Stimulated activated CD8-positive, alpha-beta memory T cell treated with anti-CD3 and anti-CD28 coated beads, Interleukin-2, amount 100 ng/mL, for 48 hours (primary cell): ENCODE data around the gene TNFAIP6.

Source experiments
- DNase-seq, 2 donors: peaks; one replicate each; pipeline ENCODE4 v3.0.0-alpha.2; 2020; ENCODE audit warnings: low read depth in 2 of 2

Gene TNFAIP6

DNA sequence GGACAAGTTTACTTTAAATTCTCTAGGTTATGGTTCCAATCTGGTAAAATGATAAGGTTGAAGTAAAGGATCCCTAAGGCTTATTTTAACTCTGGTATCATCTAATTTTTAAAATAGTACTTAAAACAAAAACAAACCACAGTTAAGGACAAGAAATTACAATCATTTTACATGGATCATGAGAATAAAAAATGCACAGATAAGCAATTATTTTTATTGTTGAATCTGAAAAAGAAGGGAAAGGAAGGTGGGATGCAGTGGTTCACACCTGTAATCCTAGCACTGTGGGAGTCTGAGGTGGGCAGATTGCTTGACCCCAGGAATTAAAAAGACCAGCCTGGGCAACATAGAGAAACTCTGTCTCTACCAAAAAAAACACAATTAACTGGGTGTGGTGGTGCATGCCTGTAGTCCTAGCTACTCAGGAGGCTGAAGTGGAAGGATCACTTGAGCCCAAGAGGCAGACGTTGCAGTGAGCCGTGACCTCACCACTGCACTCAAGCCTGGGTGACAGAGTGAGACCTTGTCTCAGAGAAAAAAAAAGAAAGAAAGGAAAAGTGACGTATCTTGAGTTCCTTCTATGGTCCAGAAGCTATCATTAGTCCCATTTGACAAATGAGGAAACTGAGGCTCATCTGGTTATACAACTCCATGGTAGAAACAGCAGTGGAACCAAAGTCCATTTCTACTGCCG, 2.5 kb downstream of the TNFAIP6 start:
- DNase-seq: no peak

DNA sequence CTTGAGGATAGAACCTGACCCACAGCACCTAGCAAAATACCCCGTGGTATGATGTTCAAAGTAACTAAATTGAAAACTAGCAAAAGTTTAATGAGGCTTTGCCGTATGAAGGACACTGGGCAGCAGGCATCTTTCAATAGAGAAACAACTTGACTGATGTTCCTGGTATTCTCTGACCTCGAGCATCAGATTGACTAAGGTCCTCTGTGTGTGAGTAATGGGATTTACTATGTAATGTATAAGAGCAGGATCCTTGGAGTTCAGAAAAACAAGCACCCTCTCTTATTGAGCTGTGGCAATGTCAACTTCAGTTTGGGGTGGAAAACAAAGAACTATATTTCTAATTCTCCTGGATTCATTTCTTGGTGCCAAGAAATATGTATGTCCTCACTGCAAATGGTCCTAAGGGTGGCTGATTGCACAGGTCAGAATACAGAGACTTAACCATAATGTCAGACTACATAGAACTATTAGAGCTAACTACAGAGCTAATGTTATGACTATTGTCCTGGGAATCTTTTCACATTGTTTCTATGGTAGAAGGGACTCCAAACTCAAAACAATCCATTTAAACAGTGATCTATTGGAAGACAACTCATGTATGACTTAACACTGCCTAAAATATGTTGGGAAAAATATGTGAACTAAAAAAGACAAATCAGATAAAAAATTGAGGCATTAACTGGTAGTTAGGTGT, 4.4 kb downstream of the TNFAIP6 start:
- DNase-seq: no peak

DNA sequence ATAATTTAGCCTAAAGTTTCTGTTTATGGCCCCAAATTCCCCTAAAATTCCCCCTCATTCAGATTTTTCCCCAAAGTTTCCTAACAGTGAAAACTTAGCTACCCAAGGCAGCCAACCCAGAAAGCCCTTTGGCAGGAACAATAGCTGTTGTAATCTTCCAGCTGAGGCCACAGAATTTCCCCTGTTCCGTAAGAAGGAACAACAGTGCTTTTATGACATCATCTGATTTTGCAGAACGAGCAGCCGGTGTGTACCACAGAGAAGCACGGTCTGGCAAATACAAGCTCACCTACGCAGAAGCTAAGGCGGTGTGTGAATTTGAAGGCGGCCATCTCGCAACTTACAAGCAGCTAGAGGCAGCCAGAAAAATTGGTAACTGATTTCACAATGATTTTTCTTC, 6.3 kb downstream of the TNFAIP6 start:
- DNase-seq: no peak

DNA sequence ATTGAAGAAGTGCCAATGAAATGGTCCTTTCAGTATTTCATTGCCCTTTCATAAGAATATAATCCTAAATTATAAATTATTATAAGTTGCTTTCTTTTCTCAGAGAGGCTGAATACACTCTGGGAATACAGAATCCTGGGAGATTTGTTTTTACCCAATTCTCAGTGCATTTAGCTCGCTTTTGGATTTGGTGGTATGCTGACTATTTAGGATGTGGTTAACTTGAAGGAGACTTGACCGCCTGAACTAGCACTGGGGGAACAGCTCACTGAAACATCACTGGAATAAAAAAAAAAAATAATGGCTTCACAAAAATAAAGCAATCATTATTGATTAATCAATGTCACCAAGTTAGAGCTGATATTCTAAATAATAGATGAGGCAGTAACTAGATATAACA, 10.2 kb downstream of the TNFAIP6 start:
- no peak for DNase-seq

DNA sequence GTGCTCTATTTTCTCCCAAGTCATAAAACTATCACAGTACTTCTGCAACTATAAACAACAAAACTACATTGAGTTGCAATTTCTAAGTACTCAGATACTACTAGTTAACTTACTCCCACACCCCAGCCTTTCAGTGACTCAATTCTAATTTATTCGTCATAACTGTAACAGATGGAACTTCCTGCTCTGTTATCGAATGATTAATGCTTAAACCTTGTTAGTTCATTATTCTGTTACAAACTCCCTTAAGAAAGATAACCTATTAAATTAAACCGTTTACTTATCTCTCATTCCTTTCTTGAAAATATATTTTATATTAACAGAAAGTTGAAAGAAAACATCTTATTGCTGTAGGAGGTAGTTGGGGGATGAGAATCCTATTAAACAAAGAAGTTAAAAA, 17.0 kb downstream of the TNFAIP6 start:
- no peak for DNase-seq

GRCh38 chr2:151379169-151379568, 21.8 kb downstream of the TNFAIP6 start:
- no peak for DNase-seq

DNA sequence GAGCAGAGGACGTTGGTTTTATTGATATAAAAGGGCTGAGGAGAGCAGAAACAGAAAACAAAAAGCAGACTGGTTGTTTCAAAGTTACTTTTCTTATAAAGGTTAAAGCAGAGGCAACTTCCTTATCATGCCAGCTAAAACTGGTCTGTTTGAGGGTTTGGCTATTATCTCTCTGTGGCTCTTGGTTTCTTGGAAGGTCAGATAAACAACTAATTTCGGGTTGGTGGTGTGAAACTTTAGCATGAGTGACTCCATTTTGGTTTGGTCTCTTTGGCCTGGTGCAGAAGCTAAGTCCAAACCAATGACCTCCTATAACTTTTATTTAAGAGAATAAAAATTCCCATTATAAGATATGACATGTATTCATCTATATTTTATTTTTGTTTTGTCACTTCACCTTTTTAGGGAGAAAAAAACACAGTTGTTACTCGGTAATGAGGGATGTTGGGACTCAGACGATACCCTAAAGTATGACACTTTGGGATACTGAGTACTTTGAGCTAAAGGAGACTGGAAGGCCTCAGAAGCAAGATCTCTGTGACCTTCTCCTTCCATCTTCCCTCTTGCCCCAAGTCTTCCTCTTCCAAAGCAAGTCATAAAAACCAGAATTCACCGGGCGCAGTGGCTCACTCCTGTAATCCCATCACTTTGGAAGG, 23.3 kb downstream of the TNFAIP6 start:
- DNase-seq: no peak

DNA sequence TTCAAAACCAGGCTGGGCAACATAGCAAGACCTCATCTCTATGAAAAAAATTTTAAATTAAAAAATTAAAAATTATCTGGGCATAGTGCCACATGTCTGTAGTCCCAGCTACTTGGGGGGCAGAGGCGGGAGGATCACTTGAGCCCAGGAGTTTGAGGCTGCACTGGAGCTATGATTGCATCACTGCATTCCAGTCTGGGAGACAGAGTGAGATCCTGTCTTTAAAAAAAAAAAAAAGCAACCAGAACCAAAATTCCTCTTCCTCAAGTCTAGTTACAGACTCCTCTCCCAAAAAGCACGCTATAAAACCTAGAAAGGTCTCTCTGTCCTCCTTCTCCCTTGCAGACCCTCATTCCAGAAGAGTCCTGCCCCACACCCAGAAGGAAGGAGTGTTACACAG, 23.9 kb downstream of the TNFAIP6 start:
- no peak for DNase-seq

DNA sequence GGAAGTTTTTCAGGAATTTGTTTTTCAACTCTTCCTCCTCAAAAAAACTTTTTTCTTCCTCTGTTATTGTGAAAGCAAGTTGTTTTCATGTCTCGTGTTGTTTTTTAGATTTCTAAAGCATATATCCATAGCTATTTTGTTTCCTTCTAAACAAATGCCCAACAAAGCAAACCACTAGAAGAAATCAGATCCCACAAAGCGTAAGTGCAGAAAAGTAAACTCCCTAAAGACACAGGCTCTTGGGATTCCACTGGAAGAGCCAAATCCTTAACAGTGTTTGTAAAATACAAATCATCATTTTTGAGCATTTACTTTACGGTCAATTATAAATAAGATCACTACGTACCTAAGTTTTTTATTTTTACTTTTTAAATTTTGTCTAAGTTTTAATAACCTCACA, 30.6 kb downstream of the TNFAIP6 start:
- no peak for DNase-seq

DNA sequence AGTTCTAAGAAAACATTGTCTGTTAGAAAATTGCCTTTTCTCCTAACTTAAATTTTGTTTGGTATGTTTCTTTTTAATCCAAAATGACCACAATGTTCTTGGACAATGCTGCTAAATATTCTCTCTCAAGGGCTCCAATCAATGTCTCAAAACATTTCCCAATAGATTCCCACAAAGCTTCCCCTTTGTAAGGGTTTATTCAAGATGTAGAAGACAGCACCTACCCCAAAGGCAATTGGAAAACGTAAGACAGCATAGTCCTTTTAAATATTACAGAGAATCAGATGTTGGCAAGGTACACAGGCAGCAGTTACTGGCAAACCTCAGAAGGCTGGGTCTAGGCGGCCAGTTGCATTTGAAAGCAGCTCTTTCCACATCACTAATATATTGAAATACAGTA, 34.0 kb downstream of the TNFAIP6 start:
- no peak for DNase-seq

GRCh38 chr2:151394509-151394908, 37.1 kb downstream of the TNFAIP6 start:
- no peak for DNase-seq

DNA sequence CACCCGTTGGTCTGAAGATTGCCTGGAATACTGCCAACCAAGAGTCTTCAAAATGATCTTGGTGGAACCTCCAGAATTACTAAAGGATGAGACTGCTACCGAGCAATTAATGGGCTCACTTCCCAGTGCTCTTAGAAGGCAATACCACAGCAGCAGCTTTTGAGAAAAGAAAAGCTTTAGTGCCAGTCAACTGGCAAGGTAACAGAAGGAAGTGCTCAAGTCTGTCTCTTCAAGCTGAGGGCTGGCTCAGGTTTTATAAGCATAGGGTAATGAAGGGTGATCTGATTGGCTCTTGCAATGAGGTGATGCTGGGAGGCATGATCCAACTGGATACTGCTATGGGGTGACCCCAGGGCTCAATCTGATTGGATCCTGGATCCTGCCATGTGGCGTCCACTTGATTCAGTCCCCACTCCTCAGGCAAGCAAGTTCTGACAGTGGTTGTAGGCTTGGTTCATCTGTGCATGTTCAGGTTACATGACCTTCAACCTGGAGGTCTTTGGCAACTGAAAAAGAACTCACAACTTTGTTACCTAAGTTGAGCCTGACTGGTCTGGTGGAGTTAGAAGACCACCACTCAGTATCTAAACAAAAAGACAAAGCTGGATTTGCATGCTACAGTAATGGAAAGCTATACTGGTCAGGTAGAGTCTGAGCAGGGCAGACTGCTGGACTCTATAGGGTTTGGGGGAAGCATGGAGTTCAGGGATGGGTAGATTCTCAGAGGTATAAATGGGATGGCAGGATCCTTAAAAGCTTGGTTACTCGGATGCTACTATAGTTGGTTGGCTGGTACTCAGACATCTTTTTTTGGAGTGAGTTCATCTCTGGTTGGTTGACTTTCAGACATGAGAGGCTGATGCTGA, 38.4 kb downstream of the TNFAIP6 start:
- no peak for DNase-seq

DNA sequence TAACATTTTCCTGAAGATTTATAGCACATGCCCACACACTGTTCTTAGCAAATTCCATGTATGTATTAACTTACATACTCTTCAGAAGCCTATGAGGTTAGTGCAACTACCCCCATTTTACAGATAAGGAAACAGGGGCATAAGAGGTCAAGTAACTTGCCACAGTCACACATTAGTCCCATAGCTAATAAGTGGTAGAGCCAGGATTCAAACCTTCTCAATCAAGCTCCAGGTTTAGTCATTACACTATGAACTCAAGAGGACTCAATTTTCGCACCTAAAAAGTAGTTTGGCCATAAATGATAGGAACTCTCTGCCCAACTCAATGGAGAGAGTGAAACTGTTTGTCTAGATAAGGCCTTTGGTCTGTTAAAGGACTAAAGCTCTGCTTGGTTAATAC, 42.6 kb downstream of the TNFAIP6 start:
- no peak for DNase-seq

DNA sequence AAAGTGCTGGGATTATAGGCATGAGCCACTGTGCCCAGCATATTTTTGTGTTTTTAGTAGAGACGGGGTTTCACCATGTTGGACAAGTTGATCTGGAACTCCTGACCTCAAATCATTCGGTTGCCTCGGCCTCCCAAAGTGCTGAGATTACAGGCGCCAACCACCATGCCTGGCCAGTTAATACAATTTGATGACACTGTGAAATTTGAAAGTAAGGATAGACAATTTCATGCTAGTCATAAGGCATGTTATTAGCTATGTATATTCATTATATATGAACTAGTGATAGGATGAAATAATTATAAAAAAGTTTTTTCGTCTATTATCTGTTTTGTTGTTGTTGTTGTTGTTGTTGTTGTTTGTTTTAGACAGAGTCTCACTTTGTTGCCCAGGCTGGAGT, 43.8 kb downstream of the TNFAIP6 start:
- DNase-seq: no peak

DNA sequence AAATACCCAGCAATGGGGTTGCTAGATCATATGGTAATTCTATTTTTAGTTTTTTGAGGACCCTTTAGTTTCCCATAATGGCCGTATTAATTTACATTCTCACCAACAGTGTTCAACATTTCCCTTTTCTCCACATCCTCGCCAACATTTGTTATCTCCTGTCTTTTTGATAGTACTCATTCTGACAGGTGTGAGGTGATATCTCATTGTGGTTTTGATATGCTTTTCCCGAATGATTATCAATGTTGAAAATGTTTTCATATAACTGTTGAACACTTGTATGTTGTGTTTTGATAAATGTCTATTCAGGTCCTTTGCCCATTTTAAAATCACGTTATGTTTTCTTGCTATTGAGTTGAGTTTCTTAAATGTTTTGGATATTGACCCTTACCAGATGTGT, 46.5 kb downstream of the TNFAIP6 start:
- DNase-seq: no peak

GRCh38 chr2:151405376-151405775, 48.0 kb downstream of the TNFAIP6 start:
- DNase-seq: no peak

GRCh38 chr2:151407281-151407680, 49.9 kb downstream of the TNFAIP6 start:
- DNase-seq: no peak

GRCh38 chr2:151408788-151409600, 51.6 kb downstream of the TNFAIP6 start:
- DNase-seq: no peak

DNA sequence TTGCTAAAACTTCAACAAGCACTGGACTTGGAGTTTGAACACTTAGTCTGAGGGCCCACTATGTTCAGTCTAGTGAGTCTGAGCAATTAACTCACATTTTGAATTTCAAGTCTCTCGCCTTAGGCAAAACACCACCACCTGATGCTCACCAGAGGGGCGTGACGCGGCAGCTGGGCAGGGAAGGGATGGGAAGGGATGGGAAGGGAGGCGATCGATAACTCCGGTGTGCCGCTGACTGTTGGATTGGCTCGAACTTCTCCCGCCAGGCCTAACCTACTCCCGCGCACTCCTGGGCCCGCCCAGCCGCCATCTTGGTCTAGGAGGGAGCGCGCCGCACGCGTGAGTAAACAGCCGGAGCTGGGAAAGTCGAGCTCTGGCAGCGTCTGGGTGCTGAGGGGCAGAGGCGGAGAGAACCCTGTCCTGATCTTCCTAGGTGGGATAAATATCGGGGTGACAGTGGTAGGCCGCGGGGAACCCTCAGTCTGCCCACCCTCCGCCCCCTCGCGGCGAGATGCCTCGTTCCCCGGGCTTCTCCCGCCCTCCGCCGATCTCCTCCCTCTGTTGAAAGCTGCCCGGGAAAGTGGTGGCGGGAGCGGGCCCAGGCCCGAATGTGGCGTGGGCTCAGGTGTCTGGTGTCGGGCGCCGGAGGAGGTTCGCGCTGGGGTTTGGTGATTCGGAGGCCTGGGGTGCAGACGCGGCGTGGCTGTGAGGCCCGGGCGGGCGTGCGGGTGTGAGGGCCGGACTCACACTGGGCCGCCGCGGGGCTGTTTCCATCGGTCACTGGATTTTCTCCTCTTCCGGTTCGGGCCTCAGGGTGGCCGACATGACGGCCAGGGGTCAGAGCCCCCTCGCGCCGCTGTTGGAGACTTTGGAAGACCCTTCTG, 52.5 kb downstream of the TNFAIP6 start, which contains the start of gene RIF1:
RIF1 (plus strand) TSS at position 302 of the 884 bp plus-strand sequence; CDS start at position 824, 522 bp downstream.
- DNase-seq: peak; percentile 75 to 76

GRCh38 chr2:151410485-151410834, 53.1 kb downstream of the TNFAIP6 start:
- peak; percentile 23 to 30 for DNase-seq
